Astrocyte of the hippocampus (primary cell): ENCODE measurements around the gene PSMC3IP.
A peak's percentile ranks its signal among the peaks of the same experiment; 100 is the strongest.
"Not testable (repeated sequence)": the region's sequence is repeated elsewhere in the genome, so short reads cannot be mapped to it uniquely, and the experiment has no call there.

Experiments
- DNase-seq: peaks from one replicate; pipeline ENCODE4 v3.0.0; 2011; ENCODE audit warnings: low read depth, low spot score

The PSMC3IP gene

GRCh38 chr17:42561897-42562387 is 15.6 kb downstream of the PSMC3IP start, which contains the start of gene COASY:
Gene COASY, plus strand, starts transcription at chr17:42562148. Its CDS starts 475 bp downstream, at chr17:42562623.
- peak; percentile 98 for DNase-seq

- DNase-seq: no peak
Measured at GRCh38 chr17:42560246-42560645, 17.3 kb downstream of the PSMC3IP start.

- DNase-seq: no peak
Measured at GRCh38 chr17:42559075-42559474, 18.5 kb downstream of the PSMC3IP start.

- DNase-seq: not testable (repeated sequence)
Measured at GRCh38 chr17:42555961-42556617, 21.4 kb downstream of the PSMC3IP start.

- DNase-seq: no peak
Measured at GRCh38 chr17:42555122-42555622, 22.4 kb downstream of the PSMC3IP start.

- DNase-seq: peak; percentile 90
Measured at GRCh38 chr17:42554250-42555121, 23.0 kb downstream of the PSMC3IP start.

GRCh38 chr17:42553866-42554249 is 23.7 kb downstream of the PSMC3IP start:
- DNase-seq: no peak

GRCh38 chr17:42553161-42553818 is 24.2 kb downstream of the PSMC3IP start:
- no peak for DNase-seq

GRCh38 chr17:42552736-42553135 is 24.8 kb downstream of the PSMC3IP start, which contains the start of gene HSD17B1:
Gene HSD17B1, plus strand, starts transcription at chr17:42552923. Its CDS starts 11 bp downstream, at chr17:42552934.
- DNase-seq: not testable (repeated sequence)

GRCh38 chr17:42548993-42549755 is 28.4 kb downstream of the PSMC3IP start:
- DNase-seq: no peak

GRCh38 chr17:42548070-42548837 is 29.3 kb downstream of the PSMC3IP start:
- peak; percentile 83 for DNase-seq

- DNase-seq: no peak
Measured at GRCh38 chr17:42547698-42548069, 29.8 kb downstream of the PSMC3IP start.

GRCh38 chr17:42547001-42547461 is 30.5 kb downstream of the PSMC3IP start:
- DNase-seq: no peak

GRCh38 chr17:42545755-42546505 is 31.6 kb downstream of the PSMC3IP start:
- DNase-seq: not testable (repeated sequence)

- no peak for DNase-seq
Measured at GRCh38 chr17:42544874-42545283, 32.6 kb downstream of the PSMC3IP start.

GRCh38 chr17:42543190-42544079 is 34.1 kb downstream of the PSMC3IP start:
- DNase-seq: no peak

- DNase-seq: no peak
Measured at GRCh38 chr17:42541041-42541833, 36.3 kb downstream of the PSMC3IP start.

- DNase-seq: not testable (repeated sequence)
Measured at GRCh38 chr17:42540558-42540957, 37.0 kb downstream of the PSMC3IP start.
